ENCODE results near the gene TSPAN5. TPM values are rescaled to one million over a fixed set of nuclear protein-coding genes. Genes with fewer than 3 reads are reported as not detected.

TSPAN5 gene
- total and polyA plus RNA-seq, 9 of the 15 experiments (the other 6 are each of a cell fraction or from before 2014, with no cell fraction given), result 0.58 to 6.6 (median 0.73) TPM

DNA sequence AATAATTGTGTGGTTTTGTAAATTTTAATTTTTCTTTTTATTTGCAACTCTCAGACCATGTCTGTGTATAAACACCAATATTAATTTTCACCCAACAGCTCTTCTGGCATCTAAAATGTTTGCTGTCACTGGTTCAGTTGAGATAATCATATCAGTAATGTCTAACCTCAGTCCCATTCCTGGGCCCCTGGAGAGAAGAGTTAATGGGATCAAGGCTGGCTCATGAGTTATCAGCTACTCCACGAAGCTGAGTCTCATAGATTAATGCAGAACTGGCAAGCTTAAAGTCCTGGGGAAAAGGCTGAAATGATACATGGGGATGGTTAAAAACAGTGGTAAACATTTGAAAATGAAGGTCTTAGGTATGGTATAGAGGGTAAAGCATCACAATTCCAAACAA lies 28.4 kb upstream of the TSPAN5 start:
- ChIA-PET POLR2A (interaction anchor here (1.0 to 1.1 kb wide), 2 partner anchors 9 to 369 kb away, joined by 4 to 7 read pairs; no protein-coding TSS in a partner anchor), CTCF (ENCODE audit: low intra/inter-chr PET ratio) (no interaction called here)
- peak in 2 of 4 experiments; percentile 78 to 80 for DNase-seq (ENCODE audit: extremely low read depth in 1 of 4, low spot score in 3 of 4)
- 6% methylated on average over 1 of the region's 1 CpG for WGBS (ENCODE audit: insufficient coverage, low coverage, missing lambda C conversion rate)
- no peak overlapping the region for H2AFZ ChIP-seq (ENCODE audit: low read depth, low read length)
- H3K27ac ChIP-seq (ENCODE audit: extremely low read depth, low read depth, low read length), result no peak overlapping the region
- peak; percentile 89 for FAIRE-seq
- no peaks in the 10 kb centered on the region for H3K36me3 ChIP-seq (ENCODE audit: control insufficient read depth, insufficient read depth, low read length)
- intact Hi-C loops (cut with micrococcal nuclease) (no loop called here), in situ Hi-C loops (cut with MboI) (no loop called here)
- no peak overlapping the region for H3K9ac ChIP-seq (ENCODE audit: insufficient read depth in 1 of 2, low read depth in 2 of 2, low read length in 2 of 2)
- no peaks in the 10 kb centered on the region for H3K79me2 ChIP-seq (ENCODE audit: control insufficient read depth, insufficient read depth, low read length)
- ATAC-seq, result peak; percentile 72
- H3K4me3 ChIP-seq, result no peak overlapping the region
- H3K27me3 ChIP-seq (ENCODE audit: control insufficient read depth in 2 of 2, insufficient read depth in 2 of 2, low read length in 2 of 2), result no peaks in the 10 kb centered on the region
- no peaks in the 10 kb centered on the region for H4K20me1 ChIP-seq (replicated peaks; ENCODE audit: control insufficient read depth, insufficient read depth, low read length)
- H3K9me1 ChIP-seq (ENCODE audit: control insufficient read depth, insufficient read depth, low read length), result no peaks in the 10 kb centered on the region
- peak overlapping the region; percentile 48; the same call in 1 of the 2 replicates for H3K4me2 ChIP-seq (ENCODE audit: insufficient read depth, low read length)
- no TSS peak for BruUV-seq (replicated peaks)
- H3K4me1 ChIP-seq (replicated peaks in 1 of 2; ENCODE audit: control insufficient read depth in 2 of 2, insufficient read depth in 2 of 2, low read length in 2 of 2), result peaks cover 11 to 37% of the 10 kb centered on the region in 2 experiments; a peak in 4 of 5 replicates
- H3K9me3 ChIP-seq (replicated peaks; ENCODE audit: control insufficient read depth, insufficient read depth, low read depth, low read length), result no peaks in the 10 kb centered on the region
- TF ChIP-seq HDAC3 (IDR thresholded peaks at IDR 0.05; ENCODE audit: borderline replicate concordance, partially characterized antibody), result peak; percentile 75
- no peak for TF ChIP-seq SMAD1 (IDR thresholded peaks at IDR 0.05; ENCODE audit: low read depth, low read length, partially characterized antibody)
- TF ChIP-seq BACH1 (tag; IDR thresholded peaks at IDR 0.05), result no peak
- no peak for TF ChIP-seq CBFB (CRISPR knock-in tag; IDR thresholded peaks at IDR 0.05)
- no peak for TF ChIP-seq FUS (optimal IDR thresholded peaks at IDR 0.05; ENCODE audit: low read depth, low read length)
- TF ChIP-seq FOXP4 (CRISPR knock-in tag; IDR thresholded peaks at IDR 0.05; ENCODE audit: borderline replicate concordance), result no peak
- TF ChIP-seq NRF1 (conservative IDR thresholded peaks at IDR 0.05 in 1 of 2, IDR thresholded peaks at IDR 0.05 in 1 of 2), result no peak
- TF ChIP-seq U2AF1 (optimal IDR thresholded peaks at IDR 0.05; ENCODE audit: low read depth, low read length), result no peak
- TF ChIP-seq POLR3G (IDR thresholded peaks at IDR 0.05; ENCODE audit: extremely low read depth, insufficient read length, insufficient replicate concordance), result no peak
- TF ChIP-seq, protein P1, sequence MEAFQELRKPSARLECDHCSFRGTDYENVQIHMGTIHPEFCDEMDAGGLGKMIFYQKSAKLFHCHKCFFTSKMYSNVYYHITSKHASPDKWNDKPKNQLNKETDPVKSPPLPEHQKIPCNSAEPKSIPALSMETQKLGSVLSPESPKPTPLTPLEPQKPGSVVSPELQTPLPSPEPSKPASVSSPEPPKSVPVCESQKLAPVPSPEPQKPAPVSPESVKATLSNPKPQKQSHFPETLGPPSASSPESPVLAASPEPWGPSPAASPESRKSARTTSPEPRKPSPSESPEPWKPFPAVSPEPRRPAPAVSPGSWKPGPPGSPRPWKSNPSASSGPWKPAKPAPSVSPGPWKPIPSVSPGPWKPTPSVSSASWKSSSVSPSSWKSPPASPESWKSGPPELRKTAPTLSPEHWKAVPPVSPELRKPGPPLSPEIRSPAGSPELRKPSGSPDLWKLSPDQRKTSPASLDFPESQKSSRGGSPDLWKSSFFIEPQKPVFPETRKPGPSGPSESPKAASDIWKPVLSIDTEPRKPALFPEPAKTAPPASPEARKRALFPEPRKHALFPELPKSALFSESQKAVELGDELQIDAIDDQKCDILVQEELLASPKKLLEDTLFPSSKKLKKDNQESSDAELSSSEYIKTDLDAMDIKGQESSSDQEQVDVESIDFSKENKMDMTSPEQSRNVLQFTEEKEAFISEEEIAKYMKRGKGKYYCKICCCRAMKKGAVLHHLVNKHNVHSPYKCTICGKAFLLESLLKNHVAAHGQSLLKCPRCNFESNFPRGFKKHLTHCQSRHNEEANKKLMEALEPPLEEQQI (IDR thresholded peaks at IDR 0.05), result no peak
- TF ChIP-seq, protein P2, sequence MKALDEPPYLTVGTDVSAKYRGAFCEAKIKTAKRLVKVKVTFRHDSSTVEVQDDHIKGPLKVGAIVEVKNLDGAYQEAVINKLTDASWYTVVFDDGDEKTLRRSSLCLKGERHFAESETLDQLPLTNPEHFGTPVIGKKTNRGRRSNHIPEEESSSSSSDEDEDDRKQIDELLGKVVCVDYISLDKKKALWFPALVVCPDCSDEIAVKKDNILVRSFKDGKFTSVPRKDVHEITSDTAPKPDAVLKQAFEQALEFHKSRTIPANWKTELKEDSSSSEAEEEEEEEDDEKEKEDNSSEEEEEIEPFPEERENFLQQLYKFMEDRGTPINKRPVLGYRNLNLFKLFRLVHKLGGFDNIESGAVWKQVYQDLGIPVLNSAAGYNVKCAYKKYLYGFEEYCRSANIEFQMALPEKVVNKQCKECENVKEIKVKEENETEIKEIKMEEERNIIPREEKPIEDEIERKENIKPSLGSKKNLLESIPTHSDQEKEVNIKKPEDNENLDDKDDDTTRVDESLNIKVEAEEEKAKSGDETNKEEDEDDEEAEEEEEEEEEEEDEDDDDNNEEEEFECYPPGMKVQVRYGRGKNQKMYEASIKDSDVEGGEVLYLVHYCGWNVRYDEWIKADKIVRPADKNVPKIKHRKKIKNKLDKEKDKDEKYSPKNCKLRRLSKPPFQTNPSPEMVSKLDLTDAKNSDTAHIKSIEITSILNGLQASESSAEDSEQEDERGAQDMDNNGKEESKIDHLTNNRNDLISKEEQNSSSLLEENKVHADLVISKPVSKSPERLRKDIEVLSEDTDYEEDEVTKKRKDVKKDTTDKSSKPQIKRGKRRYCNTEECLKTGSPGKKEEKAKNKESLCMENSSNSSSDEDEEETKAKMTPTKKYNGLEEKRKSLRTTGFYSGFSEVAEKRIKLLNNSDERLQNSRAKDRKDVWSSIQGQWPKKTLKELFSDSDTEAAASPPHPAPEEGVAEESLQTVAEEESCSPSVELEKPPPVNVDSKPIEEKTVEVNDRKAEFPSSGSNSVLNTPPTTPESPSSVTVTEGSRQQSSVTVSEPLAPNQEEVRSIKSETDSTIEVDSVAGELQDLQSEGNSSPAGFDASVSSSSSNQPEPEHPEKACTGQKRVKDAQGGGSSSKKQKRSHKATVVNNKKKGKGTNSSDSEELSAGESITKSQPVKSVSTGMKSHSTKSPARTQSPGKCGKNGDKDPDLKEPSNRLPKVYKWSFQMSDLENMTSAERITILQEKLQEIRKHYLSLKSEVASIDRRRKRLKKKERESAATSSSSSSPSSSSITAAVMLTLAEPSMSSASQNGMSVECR (CRISPR knock-in tag; IDR thresholded peaks at IDR 0.05), result no peak
- TF ChIP-seq ZNF274 (IDR thresholded peaks at IDR 0.05; ENCODE audit: borderline replicate concordance, low read depth, low read length), result no peak
- no peak for TF ChIP-seq SMAD2 (IDR thresholded peaks at IDR 0.05; ENCODE audit: low read depth, low read length)

All from K562 (cell line).